GM21381 (cell line): ENCODE data around the gene INTS4.
"Not testable (repeated sequence)": the region's sequence is repeated elsewhere in the genome, so short reads cannot be mapped to it uniquely, and the experiment has no call there.

Experiments
- ATAC-seq: cut with Tn5 transposase; IDR thresholded peaks from one replicate; pipeline ENCODE4 v1.9.1; 2021; ENCODE audit warnings: mild to moderate bottlenecking, moderate library complexity; ENCODE audit not compliant: unreplicated experiment

Gene INTS4

DNA sequence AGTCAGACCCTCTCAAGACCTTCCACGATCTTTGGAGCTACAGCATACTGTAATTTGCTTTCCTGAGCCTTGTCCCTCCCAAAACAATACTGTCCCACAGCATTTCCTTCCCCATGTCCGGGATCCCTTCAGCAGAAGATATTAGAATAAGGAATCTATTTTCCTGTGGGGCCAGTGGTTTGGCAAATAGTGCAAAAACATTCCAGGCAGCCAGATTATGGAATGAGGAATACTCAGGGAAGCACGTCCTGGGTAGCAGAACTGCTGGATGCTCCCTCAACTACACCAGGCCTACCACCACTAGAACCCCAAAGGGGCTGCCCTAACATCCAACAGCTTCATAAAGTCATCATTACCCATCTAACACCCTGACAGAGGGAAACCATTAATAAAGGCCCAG, 112.1 kb downstream of the INTS4 start:
- no peak for ATAC-seq

- peak; percentile 80 for ATAC-seq
Observed at GRCh38 chr11:77879218-77879617, 115.2 kb downstream of the INTS4 start.

GRCh38 chr11:77878247-77878646, 116.2 kb downstream of the INTS4 start:
- ATAC-seq, result not testable (repeated sequence)

GRCh38 chr11:77876045-77876444, 118.4 kb downstream of the INTS4 start:
- no peak for ATAC-seq

- ATAC-seq, result no peak
Observed at GRCh38 chr11:77874206-77874605, 120.3 kb downstream of the INTS4 start.

GRCh38 chr11:77873345-77873744, 121.1 kb downstream of the INTS4 start:
- ATAC-seq, result no peak

DNA sequence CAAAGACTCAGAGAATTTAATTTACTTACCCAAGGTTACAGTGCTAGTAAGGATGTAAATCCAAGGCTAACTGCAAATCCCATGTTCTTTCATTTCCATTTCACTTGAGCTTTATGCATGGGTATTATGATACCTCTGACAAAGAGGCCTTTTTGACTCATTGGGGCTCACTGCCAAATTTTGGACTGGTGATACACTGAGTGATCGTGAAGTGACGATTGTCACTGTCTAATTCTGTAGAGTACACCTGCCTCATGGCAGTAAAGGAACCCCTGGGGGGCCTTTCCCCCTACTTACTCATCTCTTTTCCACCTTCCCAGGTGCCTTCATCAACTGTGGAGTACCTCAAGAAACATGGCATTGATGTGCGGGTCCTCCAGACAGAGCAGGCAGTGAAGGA, 122.6 kb downstream of the INTS4 start:
- no peak for ATAC-seq

- ATAC-seq, result no peak
Observed at GRCh38 chr11:77868744-77869143, 125.7 kb downstream of the INTS4 start.

DNA sequence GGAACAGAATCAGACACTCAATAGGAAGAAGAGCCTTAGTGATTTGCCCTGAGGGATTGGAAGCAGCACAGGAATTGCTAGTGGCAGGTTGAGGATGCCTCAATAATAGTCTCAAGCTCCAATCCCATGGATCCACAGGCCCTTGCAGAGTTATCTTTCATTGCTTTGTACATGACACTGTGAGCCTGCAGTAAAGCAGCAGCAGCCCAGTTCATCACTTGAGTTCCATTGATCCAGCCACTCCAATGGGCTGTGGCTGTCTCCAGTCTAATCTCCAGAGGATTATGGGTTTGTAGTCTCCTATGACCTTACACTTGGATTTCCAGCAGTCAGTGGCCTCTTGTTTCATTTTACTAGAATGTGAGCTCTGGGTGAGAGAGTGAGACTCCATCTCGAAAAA, 128.1 kb downstream of the INTS4 start:
- ATAC-seq, result no peak

DNA sequence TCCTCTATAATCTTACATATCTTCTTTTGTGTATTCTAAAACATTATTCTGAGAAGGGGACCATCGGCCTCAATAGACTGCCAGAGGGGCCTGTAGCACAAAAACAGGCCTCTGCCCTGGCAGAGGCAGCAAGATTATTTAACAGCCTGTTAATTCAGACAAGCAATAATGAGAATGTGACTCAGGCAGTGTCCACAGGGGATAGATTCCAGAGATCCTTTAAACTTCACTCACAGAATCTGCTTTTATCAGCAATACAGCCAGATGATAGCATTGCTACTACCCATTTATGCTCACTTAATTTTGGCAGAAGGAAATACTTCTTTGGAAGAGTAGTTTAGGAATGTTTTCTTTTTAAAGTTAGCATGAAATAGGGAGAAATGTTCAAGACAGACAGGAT, 128.7 kb downstream of the INTS4 start:
- ATAC-seq, result no peak

GRCh38 chr11:77861444-77861843, 133.0 kb downstream of the INTS4 start:
- not testable (repeated sequence) for ATAC-seq

- not testable (repeated sequence) for ATAC-seq
Observed at GRCh38 chr11:77857906-77858457, 136.5 kb downstream of the INTS4 start.

DNA sequence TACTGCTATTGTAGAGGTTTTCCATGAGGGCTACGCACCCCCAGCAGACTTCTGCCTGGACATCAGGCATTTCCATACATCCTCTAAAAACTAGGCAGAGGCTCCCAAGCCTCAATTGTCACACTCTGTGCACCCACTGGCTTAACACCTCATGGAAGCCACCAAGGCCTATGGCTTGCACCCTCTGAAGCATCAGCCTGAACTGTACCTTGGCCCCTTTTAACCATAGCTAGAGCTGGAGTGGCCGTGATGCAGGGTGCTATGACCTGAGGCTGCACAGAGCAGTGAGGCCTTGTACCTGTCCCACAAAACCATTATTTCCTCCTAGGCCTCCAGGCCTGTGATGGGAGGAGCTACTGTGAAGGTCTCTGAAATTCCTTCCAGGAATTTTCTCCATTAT, 139.6 kb downstream of the INTS4 start:
- no peak for ATAC-seq

GRCh38 chr11:77851503-77851902, 143.0 kb downstream of the INTS4 start:
- no peak for ATAC-seq

- ATAC-seq, result not testable (repeated sequence)
Observed at GRCh38 chr11:77843700-77844099, 150.8 kb downstream of the INTS4 start.

- ATAC-seq, result no peak
Observed at GRCh38 chr11:77842441-77843121, 151.9 kb downstream of the INTS4 start.

GRCh38 chr11:77833302-77833701, 161.2 kb downstream of the INTS4 start:
- no peak for ATAC-seq

GRCh38 chr11:77828926-77829325, 165.5 kb downstream of the INTS4 start:
- no peak for ATAC-seq
